HUDEP-2 (cell line): ENCODE measurements around the gene IVD.

Experiments
- DNase-seq, 76 experiments: peaks; one replicate each; lab custom pipeline; 2025; ENCODE audit not compliant: unreplicated experiment in 76 of 76; lab: John Stamatoyannopoulos, UW

The IVD gene

DNA sequence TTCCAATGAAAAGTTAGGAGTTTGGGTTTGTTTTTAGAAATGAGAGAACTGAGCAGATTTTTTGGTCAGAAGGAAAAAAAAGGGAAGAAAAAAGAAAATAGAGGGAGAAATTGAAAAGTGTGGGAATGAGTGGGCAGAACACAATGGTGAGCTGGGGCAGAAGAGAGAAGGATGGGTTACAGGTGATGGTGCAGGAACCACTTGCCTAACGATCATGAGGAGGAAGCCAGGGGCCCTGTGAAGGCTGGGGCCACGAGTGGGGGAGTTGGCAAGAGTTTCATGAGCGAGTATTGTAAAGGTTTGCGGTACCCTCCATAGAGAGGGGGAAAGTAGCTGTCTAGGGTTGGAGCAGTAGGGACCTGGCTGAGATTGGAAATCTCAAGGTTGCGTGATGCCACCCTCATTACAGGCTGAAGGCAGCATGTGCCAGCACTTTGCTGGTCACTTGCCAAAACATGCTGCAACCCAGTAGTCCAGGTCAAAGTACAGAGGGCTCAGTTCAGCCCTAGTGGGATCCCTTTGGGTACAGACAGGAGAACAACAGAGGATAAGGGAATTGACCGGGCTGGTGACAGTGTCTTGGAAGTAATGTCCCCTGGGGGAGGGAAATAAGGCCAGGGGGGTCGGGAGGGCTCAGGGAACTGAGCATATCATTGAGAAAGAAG, 6.6 kb downstream of the IVD start:
- no peak for DNase-seq

DNA sequence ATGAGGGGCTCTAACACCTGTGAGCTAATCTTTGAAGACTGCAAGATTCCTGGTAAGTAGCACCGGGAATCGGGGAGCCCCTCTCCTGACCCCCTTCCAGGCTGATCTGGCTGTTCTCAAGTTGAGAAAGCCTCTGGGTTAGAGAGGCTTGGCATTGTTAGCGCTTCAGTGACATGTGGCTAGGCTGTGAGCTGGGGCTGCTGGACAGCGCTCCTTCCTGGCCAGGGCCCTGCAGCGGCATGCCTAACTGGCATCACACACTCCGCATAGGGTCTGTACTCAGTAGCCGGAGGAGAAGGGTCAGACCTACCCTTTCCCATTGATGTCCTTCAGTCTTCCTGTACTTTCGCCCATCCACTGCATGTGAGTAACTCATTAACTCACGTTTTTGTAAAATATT, 7.4 kb downstream of the IVD start:
- DNase-seq, result no peak

DNA sequence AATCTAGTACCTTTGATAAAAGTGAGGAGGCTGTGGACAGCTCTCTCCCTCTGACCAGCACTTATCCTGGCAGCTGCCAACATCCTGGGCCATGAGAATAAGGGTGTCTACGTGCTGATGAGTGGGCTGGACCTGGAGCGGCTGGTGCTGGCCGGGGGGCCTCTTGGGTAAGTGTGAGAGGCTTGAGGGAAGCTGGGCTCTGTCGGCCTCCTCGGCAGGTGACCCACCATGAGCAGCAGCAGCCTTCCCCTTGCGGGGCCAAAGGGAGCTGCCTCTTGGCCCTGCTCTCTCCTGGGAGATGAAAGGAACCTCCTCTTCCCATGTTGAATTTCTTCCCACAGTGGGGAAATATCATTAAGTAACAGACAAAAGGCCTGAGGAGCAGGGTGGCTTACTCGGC, 9.2 kb downstream of the IVD start:
- no peak for DNase-seq

DNA sequence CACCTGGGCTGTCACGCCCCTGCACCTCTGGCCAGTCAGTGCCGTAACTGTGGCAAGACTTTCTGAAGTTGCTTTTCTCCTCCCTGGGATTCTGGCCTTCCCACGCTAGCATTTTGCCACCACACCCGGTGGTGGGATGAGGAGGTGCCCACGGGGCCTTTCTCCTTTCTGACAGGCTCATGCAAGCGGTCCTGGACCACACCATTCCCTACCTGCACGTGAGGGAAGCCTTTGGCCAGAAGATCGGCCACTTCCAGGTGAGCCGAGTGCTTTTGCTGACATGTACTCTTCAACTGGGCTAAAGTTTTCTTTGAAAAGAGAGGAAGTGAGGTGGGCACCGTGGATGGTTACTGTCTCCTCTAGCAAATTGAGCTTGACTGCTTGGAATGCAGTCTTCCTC, 9.6 kb downstream of the IVD start:
- DNase-seq, result no peak

DNA sequence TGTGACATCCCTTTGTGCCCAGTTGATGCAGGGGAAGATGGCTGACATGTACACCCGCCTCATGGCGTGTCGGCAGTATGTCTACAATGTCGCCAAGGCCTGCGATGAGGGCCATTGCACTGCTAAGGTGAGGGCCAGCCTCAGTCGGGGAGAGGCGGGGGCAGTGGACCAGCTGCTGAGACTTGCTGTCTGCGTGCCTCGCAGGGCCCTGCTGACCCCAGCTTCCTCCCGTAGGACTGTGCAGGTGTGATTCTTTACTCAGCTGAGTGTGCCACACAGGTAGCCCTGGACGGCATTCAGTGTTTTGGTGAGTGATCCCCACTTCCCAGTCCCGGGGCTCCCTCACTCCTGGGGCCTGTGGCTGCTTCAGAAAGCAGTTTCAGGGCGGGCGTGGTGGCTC, 10.5 kb downstream of the IVD start:
- DNase-seq, result no peak

DNA sequence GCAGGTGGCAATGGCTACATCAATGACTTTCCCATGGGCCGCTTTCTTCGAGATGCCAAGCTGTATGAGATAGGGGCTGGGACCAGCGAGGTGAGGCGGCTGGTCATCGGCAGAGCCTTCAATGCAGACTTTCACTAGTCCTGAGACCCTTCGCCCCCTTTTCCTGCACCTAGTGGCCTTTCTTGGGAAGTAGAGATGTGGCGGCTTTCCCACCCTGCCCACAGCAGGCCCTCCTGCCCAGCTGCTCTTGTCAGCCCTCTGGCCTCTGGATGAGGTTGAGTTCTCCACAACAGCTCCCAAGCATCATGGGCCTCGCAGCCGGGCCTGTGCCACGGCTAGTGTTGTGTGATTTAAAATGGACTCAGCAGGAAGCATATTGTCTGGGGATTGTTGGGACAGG, 12.5 kb downstream of the IVD start:
- DNase-seq, result no peak

DNA sequence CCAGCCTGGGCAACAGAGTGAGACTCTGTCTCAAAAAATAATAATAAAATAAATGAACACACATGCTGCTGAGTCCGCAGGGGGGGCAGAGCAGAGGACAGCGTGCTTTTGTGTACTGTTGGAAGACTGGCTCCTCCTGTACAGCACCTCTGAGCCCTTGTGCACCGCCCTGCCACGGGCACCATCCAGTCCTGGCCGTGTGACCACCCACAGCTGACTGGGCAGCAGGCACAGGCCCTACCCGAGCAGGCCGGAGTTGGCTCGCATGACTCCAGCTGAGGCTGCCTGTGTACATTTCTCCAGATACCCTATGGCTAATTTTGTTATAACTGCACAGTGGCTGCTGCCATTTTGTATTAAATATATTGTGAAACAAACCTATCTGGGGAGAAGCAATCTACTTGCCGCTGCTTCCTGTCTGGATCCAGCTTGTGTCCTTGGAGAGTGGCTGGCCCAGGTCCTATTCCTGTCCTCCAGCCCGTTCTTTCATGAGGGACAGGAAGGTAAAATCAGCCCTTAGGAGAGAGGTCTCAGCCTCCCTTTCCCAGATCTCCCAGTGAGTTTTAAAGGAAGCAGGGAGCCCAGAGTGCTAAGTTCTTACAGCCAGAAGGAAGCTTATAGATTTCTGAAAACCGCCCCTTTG, 14.6 kb downstream of the IVD start:
- DNase-seq, result no peak

DNA sequence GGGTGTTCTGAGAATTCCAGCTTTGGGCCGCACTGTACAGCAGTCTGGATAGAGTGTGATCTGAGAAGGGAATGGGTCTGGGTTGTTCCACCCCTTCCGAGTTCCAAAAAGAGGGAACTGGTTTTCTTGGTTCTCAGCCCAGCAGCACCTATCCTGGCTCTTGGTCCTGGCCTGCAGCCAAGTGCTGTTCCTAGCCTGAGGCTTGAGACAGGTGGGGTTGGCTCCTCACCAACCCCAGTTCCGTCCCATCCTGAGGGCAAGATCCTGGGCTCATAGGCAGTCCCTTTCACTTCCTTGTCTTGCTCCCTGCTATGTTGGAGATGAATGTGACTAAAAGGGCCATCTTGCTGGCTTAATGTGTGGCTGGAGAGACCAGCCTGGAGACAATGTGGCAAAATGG, 15.2 kb downstream of the IVD start:
- DNase-seq, result peak in 1 of 76 experiments; percentile 23

DNA sequence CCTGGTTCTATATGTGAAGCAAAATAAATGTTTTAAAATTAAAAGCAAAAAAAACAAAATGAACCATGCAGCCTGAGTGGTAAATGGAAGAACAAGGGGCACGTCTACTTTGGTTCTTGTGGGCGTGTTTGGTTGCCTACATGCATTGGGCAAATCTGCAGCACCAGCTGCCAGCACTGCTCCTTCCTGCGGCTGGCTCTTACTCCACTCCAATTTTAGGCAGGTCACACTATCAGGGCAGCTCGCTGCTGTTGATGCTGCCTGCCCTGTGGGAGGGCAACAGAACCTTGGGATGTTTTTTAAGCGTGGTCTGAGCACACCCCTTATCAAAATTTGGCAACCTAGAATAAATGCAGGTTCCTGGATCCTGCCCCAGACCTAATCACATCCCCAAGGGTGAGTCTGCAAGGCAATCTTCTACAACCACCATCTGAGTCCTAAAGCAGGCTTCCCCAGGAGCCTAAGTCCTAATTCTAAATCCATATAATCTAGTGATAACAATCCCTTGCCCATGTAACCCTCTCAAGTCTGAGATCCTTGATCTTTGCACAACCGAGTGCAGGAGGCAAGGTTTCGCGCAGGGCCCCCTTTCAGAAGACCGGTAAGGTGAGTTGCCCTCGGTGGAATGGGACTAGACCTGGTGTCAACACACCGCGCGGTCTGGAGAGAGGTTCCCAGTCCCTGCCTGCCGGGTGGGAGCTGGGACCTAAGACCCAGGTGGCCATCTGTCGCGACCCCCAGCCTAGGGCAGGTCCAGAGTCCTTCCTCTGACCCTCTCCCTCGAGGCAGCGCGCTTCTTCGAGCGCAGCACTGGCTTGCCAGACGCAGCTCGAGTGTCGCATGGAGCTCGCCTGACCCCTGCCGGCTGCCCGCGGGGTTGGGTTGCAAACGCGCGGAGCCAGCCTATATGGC, 15.9 kb downstream of the IVD start:
- peak in 70 of 76 experiments; percentile 13 to 84 (median 63) for DNase-seq

DNA sequence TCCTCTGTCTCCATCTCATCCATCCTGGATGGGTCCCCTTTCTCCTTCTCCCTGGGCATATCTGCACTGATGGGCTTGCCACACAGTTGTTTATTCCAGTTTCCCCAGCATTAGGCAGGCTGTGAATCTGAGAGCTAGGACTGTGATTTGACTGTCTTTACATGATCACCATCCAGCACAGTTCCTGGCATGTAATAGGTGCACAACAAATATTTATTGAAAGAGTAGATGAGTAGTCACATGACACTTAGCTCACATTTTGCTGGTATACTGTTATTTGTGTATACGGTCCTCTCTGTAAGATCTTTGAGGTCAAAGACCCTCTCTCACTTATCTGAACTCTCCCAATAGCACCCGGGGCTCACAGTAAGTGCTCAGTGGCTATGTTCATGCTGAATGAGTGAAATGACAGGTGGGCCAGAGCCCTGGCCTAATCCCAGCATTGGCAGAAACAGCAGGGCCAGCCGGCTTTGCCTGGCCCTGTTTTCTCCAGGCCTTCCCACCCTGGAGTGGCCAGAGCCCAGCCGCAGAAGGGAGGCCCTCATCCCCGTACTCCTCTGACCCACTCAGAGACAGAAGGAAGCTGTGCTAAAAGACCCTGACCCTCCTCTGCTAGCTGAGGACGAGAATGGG, 19.0 kb downstream of the IVD start:
- DNase-seq, result no peak

DNA sequence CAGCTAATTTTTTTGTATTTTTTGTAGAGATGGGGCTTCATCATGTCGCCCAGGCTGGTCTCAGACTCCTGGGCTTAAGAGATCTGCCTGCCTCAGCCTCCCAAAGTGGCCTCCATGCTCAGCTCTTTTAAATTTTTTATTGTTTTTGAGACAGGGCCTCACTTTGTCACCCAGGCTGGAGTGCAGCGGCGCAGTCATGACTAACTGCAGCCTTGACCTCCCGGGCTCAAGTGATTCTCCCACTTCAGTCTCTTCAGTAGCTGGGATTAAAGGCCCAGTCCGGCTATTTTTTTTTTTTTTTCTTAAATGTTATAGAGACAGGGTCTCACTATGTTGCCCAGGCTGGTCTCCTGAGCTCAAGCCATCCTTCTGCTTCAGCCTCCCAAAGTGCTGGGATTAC, 20.1 kb downstream of the IVD start:
- DNase-seq, result no peak

DNA sequence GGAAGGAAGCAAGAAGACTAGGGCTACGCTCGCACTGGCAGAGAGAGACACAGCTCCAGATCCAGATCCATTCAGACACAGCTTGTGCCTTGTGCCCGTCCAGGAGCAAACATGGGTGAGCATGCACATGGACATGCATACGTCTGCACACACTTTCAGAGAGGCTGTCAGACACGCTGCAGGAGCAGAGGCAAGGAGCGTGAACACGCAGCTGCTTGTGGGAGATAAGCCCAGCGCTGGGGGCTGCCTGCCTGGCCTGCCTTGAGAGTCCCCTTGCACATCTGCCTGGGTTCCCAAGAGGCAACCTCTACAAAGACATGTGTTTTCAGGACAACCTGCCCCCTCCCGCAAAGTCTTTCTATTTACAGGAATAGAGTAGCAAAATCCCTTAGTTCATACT, 21.6 kb downstream of the IVD start:
- DNase-seq, result peak in 31 of 76 experiments; percentile 11 to 64 (median 42)

DNA sequence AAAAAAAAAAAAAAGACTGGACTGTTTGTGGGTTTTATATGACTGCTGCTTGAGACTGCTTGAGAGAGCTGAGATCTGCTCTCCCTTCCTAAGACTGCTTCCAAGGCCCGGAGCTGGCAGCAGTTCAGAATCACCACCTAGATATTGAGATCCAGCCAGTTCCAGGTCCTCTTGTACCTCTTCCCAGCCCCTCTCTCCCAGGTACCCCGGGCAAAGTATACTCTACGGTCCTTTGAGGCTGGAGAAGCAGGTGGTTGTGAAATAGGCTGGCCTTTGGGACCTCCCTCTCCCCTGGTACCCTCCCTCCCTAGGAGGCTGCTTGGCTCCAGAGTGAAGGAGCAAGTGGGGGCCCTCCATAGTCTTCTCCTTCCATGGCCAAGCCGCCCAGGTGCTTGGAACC, 22.6 kb downstream of the IVD start:
- no peak for DNase-seq

DNA sequence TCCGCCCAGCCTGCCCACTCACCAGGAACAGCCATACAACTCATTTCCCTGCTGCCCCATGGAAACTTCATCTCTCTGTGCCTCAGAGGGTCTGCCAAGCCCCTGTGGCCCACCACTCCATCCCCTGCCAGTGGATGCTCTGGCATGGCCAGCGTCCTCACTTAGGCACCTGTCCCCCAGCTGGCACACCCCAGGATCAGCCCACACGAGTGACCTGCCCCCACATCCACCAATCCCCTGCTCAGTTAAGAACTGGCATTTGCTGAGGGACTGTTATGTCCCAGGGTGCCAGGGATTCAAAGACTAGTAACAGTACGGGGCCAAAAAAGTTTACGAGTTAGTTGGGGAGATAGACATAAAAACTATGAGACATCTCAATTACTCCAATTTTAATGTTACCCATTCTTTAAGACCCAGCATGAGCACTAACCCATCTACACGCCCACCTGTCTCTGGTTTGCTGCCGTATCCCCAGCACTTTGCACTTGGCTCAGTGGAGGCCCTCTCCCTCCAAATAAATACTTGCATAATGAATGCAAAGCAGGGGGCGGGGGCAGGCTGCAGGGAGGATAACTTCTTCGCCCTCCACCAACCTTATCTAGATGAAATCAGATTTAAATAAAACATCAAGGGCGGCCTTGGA, 23.6 kb downstream of the IVD start:
- no peak for DNase-seq

DNA sequence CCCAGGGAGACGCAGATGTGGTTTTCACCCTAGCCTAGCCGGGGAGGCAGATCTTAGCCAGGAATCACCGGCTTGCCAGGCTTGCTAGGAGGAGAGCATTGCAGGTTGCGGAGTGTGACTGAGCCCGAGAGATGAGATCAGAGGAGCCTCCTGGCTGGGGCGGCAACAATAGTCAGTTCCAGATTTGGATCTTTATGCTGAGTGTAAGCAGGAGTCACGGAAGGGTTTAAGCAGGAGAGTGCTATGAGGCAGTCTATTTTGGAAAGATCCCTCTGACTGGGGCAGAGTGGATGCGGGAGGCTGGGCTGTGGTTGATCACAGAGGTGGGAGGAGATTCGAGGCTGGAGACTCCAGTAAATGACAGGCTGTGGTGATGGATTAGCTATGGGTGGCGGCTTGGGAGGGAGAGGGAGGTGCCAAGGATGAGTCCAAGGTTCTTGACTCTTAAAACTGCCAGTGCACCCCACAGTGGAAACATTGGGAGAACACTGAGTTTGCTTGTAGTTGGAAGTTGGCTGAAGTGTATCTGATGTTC, 24.7 kb downstream of the IVD start:
- DNase-seq, result peak in 18 of 76 experiments; percentile 5 to 53 (median 22)

DNA sequence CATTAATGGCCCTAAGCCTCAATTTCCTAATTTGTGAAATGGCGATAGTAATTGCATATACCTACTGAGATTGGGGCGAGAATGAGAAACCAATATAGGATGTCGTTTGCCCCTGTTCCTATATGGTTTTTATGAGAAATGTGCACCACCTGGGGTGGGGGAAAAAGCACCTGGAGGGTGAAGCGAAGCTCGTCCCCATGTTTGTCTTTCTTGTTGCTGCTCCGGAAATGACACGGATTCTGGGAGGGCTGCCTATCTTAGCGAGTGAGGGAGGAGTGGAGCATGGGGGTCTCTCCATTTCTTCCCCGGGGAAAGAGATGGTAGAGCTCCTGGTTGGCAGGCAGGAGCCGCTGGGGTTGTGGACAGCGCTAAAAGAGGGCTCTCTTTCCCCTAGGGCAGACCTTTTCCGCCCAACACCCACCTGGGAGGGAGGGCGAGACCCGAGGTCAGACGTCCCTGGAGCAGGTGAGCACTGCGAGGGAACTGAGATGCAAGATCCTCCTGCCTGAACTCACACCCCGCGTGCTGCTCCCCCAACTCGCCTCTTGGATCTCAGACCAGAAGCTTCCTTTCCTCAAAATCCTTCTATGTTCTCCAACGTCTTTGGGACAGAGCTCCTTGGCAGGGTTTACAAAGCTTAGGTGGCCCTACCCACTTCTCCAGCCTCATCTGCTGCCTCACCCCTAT, 29.6 kb downstream of the IVD start:
- no peak for DNase-seq

DNA sequence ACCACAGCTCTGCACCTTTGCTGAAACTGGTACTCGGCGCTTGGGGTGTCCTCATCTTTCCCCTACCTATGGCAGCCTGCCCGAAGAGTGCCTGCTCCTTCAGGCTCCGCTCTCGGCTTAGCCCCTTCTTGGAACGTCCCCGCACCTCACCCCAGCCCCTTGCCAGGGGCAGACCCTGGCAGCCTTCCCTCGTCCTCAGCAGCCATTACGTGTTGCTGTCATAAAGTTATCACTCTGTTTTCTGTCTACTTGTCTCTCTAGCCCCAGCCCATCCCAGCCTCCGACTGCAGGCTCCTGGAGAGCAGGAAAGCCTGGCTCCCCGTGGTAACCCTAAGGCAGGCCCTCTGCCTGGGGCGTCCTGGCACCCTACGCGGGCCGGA, 30.1 kb downstream of the IVD start:
- DNase-seq, result no peak

DNA sequence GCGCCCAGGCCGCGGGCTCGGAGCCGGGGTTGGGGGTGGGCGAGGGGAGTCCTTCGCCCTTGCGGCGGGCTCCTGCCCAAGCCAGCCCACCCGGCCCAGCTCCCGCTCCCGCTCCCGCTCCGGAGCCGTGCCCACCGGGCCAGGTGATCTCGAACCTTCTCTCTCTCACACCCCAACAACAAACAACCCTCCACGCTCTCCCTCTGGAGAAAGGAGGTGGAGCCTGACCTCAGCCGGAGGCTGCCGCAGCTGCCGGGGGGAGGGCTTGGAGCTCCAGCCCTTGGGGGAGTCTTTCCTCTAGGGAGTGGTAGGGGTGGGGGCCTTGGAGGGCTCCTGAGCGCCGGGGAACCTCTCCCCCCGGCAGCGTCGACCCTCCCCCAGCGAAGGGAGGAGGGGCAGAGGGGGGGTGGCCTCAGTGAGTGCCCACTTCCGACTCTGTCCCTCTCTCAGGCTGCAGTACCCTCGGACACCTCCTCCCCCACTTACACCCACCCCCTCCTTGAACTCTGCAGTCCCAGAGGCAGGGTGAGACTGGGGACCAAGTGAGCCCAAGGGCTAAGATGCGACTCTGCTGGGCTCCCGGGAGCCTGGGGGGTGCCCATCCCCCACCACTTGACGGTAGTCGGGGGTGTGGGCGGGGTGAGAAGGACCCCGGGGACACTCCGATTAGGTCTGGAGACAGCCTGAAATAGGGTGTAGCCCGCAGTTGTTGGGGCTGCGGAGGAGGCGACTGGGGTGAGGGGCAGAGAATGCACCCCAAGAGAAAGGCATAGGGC, 30.7 kb downstream of the IVD start:
- peak in 10 of 76 experiments; percentile 6 to 46 (median 16) for DNase-seq
